ENCODE results near the gene SERINC4. TPM values are rescaled to one million over a fixed set of nuclear protein-coding genes. Genes with fewer than 3 reads are reported as not detected.

SERINC4 gene
- total and polyA plus RNA-seq, 2 donors (not counting 3 experiments of a cell fraction or from before 2014, with no cell fraction given), result not detected

GRCh38 chr15:43824302-43825246, 24.6 kb upstream of the SERINC4 start, which contains the start of gene MFAP1:
Gene MFAP1 (minus strand): TSS chr15:43824690. CDS start chr15:43824569, 121 bp downstream.
- intact Hi-C loops (cut with micrococcal nuclease) (loop anchor here (1.0 kb wide), 1 partner anchor 32 kb away; the partner anchor contains the start of gene SERF2), dilution Hi-C loops (cut with MboI; ENCODE audit: extremely low pct_ligation_motif_present, low sequenced_read_pairs) (no loop called here)
- ChIA-PET POLR2A (interaction anchor here (0.5 to 0.9 kb wide), 4 partner anchors 15 to 451 kb away, joined by 3 to 7 read pairs (median 4); partner anchors contain the start of genes HYPK and SERINC4), CTCF (interaction anchor here (0.7 to 1.6 kb wide), 4 partner anchors 13 to 722 kb away, joined by 3 to 7 read pairs (median 3); no protein-coding TSS in a partner anchor)
- Histone ChIP-seq H3K27me3 (ENCODE audit: control insufficient read depth in 2 of 2, insufficient read depth in 2 of 2, low read length in 2 of 2) (no peaks in the 10 kb centered on the region), H3K79me2 (ENCODE audit: control insufficient read depth, insufficient read depth, low read length) (peaks cover 64% of the 10 kb centered on the region), H3K36me3 (ENCODE audit: control insufficient read depth in 2 of 2, extremely low read depth in 1 of 2, insufficient read depth in 2 of 2, low read length in 2 of 2) (no peaks in the 10 kb centered on the region), H2AFZ (ENCODE audit: low read depth, low read length) (peak within 1 kb of the TSS; percentile 52), H3K9me3 (replicated peaks; ENCODE audit: control insufficient read depth, insufficient read depth, low read length) (no peaks in the 10 kb centered on the region), H3K4me1 (ENCODE audit: control insufficient read depth, extremely low read depth, insufficient read depth, low read length) (peaks cover 22% of the 10 kb centered on the region), H3K9ac (replicated peaks; ENCODE audit: extremely low read depth, insufficient read depth, low read length) (peak within 1 kb of the TSS; percentile 92), H3K9me1 (replicated peaks; ENCODE audit: control insufficient read depth, extremely low read depth, insufficient read depth, low read length) (no peaks in the 10 kb centered on the region), H3K4me3 (replicated peaks in 1 of 3; ENCODE audit: insufficient read depth in 1 of 3, low read depth in 1 of 3, low read length in 3 of 3) (peak within 1 kb of the TSS; percentile 43 to 91 (median 86)), H3K4me2 (ENCODE audit: insufficient read depth, low read length) (peak within 1 kb of the TSS; percentile 47), H3K27ac (ENCODE audit: insufficient read depth, low read depth, low read length) (peak within 1 kb of the TSS; percentile 77), H4K20me1 (replicated peaks; ENCODE audit: control insufficient read depth, extremely low read depth, insufficient read depth, low read length) (no peaks in the 10 kb centered on the region)
- BruUV-seq (replicated peaks), result TSS peak; percentile 88
- peak; percentile 97 for DNase-seq (ENCODE audit: low read depth, low spot score)
- TF ChIP-seq POLR2A (IDR thresholded peaks at IDR 0.05; ENCODE audit: low read depth, low read length) (peak; percentile 97), POLR2AphosphoS5 (IDR thresholded peaks at IDR 0.05; ENCODE audit: insufficient read depth, low read depth, low read length) (peak; percentile 96), MAX (IDR thresholded peaks at IDR 0.05; ENCODE audit: insufficient read depth, insufficient read length) (peak; percentile 80), GATA2 (IDR thresholded peaks at IDR 0.05; ENCODE audit: insufficient read depth, insufficient read length, low read depth, low read length) (no peak)
- FAIRE-seq, result peak; percentile 100

GRCh38 chr15:43821505-43821904, 21.5 kb upstream of the SERINC4 start:
- Histone ChIP-seq H2AFZ (ENCODE audit: low read depth, low read length) (no peak overlapping the region), H3K9ac (replicated peaks; ENCODE audit: extremely low read depth, insufficient read depth, low read length) (no peak overlapping the region), H3K36me3 (ENCODE audit: control insufficient read depth in 2 of 2, extremely low read depth in 1 of 2, insufficient read depth in 2 of 2, low read length in 2 of 2) (peaks cover 2 to 4% of the 10 kb centered on the region in 2 experiments), H3K9me3 (replicated peaks; ENCODE audit: control insufficient read depth, insufficient read depth, low read length) (no peaks in the 10 kb centered on the region), H3K79me2 (ENCODE audit: control insufficient read depth, insufficient read depth, low read length) (peaks cover 58% of the 10 kb centered on the region), H3K4me1 (ENCODE audit: control insufficient read depth, extremely low read depth, insufficient read depth, low read length) (peaks cover 12% of the 10 kb centered on the region), H4K20me1 (replicated peaks; ENCODE audit: control insufficient read depth, extremely low read depth, insufficient read depth, low read length) (no peaks in the 10 kb centered on the region), H3K27ac (ENCODE audit: insufficient read depth, low read depth, low read length) (no peak overlapping the region), H3K4me3 (replicated peaks in 1 of 3; ENCODE audit: insufficient read depth in 1 of 3, low read depth in 1 of 3, low read length in 3 of 3) (no peak overlapping the region), H3K27me3 (ENCODE audit: control insufficient read depth in 2 of 2, insufficient read depth in 2 of 2, low read length in 2 of 2) (no peaks in the 10 kb centered on the region), H3K4me2 (ENCODE audit: insufficient read depth, low read length) (peak overlapping the region; percentile 44), H3K9me1 (replicated peaks; ENCODE audit: control insufficient read depth, extremely low read depth, insufficient read depth, low read length) (no peaks in the 10 kb centered on the region)
- CTCF ChIA-PET, result interaction anchor here (1.1 to 1.5 kb wide), 3 partner anchors 9 to 11 kb away, joined by 3 to 4 read pairs (median 3); no protein-coding TSS in a partner anchor
- FAIRE-seq (no peak), DNase-seq (ENCODE audit: low read depth, low spot score) (no peak)
- dilution Hi-C loops (cut with MboI; ENCODE audit: extremely low pct_ligation_motif_present, low sequenced_read_pairs) (no loop called here), intact Hi-C loops (cut with micrococcal nuclease) (no loop called here)
- TF ChIP-seq POLR2A (IDR thresholded peaks at IDR 0.05; ENCODE audit: low read depth, low read length), result no peak
- no peak for TF ChIP-seq EZH2 (IDR thresholded peaks at IDR 0.05; ENCODE audit: borderline replicate concordance, low read depth, low read length, severe bottlenecking)
- no peak for TF ChIP-seq CTCF (IDR thresholded peaks at IDR 0.05; ENCODE audit: extremely low read depth in 1 of 2, insufficient read depth in 1 of 2, low read depth in 1 of 2, low read length in 2 of 2)
- TF ChIP-seq JUN (IDR thresholded peaks at IDR 0.05; ENCODE audit: borderline replicate concordance, insufficient read depth, insufficient read length, low read depth), result no peak
- TF ChIP-seq MYC (IDR thresholded peaks at IDR 0.05; ENCODE audit: low read depth, low read length), result no peak
- TF ChIP-seq FOS (IDR thresholded peaks at IDR 0.05; ENCODE audit: borderline replicate concordance, insufficient read depth, low read length), result no peak
- TF ChIP-seq GATA2 (IDR thresholded peaks at IDR 0.05; ENCODE audit: insufficient read depth, insufficient read length, low read depth, low read length), result no peak
- TF ChIP-seq MAX (IDR thresholded peaks at IDR 0.05; ENCODE audit: insufficient read depth, insufficient read length), result no peak
- TF ChIP-seq POLR2AphosphoS5 (IDR thresholded peaks at IDR 0.05; ENCODE audit: insufficient read depth, low read depth, low read length), result no peak
- POLR2A ChIA-PET, result interaction anchor here (0.6 kb wide), 2 partner anchors 10 to 45 kb away, joined by 4 read pairs; no protein-coding TSS in a partner anchor
- BruUV-seq (replicated peaks), result no TSS peak

Measured in endothelial cell of umbilical vein (primary cell).